ENCODE results near the gene AP3S2.
"Not testable (repeated sequence)": the region's sequence is repeated elsewhere in the genome, so short reads cannot be mapped to it uniquely, and the experiment has no call there.

DNA sequence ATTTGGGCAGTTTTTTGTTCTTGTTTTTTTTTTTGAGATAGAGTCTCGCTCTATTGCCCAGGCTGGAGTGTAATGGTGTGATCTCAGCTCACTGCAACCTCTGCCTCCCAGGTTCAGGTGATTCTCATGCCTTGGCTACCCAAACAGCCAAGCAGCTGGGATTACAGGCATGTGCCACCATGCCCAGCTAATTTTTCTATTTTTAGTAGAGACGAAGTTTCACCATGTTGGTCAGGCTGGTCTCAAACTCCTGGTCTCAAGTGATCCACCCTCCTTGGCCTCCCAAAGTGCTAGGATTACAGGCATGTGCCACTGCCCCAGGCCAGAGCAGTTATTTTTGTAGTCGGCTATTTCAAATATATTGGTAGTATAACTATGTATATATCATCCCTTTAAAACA, 8.6 kb downstream of the AP3S2 start:
- TF ChIP-seq, protein P1, sequence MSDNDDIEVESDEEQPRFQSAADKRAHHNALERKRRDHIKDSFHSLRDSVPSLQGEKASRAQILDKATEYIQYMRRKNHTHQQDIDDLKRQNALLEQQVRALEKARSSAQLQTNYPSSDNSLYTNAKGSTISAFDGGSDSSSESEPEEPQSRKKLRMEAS (IDR thresholded peaks at IDR 0.05), result not testable (repeated sequence)
- TF ChIP-seq REST (IDR thresholded peaks at IDR 0.05); TAF1 (conservative IDR thresholded peaks at IDR 0.05); RXRA (IDR thresholded peaks at IDR 0.05); JUND (IDR thresholded peaks at IDR 0.05); YY1 (IDR thresholded peaks at IDR 0.05): not testable (repeated sequence)
- TF ChIP-seq, protein P2, sequence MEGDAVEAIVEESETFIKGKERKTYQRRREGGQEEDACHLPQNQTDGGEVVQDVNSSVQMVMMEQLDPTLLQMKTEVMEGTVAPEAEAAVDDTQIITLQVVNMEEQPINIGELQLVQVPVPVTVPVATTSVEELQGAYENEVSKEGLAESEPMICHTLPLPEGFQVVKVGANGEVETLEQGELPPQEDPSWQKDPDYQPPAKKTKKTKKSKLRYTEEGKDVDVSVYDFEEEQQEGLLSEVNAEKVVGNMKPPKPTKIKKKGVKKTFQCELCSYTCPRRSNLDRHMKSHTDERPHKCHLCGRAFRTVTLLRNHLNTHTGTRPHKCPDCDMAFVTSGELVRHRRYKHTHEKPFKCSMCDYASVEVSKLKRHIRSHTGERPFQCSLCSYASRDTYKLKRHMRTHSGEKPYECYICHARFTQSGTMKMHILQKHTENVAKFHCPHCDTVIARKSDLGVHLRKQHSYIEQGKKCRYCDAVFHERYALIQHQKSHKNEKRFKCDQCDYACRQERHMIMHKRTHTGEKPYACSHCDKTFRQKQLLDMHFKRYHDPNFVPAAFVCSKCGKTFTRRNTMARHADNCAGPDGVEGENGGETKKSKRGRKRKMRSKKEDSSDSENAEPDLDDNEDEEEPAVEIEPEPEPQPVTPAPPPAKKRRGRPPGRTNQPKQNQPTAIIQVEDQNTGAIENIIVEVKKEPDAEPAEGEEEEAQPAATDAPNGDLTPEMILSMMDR (IDR thresholded peaks at IDR 0.05; ENCODE audit: low read depth, low read length, missing input control), result not testable (repeated sequence)
- TF ChIP-seq, protein P3, sequence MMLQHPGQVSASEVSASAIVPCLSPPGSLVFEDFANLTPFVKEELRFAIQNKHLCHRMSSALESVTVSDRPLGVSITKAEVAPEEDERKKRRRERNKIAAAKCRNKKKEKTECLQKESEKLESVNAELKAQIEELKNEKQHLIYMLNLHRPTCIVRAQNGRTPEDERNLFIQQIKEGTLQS (IDR thresholded peaks at IDR 0.05), result not testable (repeated sequence)
